Measurements from ENCODE around the gene GRHL3.

Gene GRHL3

DNA sequence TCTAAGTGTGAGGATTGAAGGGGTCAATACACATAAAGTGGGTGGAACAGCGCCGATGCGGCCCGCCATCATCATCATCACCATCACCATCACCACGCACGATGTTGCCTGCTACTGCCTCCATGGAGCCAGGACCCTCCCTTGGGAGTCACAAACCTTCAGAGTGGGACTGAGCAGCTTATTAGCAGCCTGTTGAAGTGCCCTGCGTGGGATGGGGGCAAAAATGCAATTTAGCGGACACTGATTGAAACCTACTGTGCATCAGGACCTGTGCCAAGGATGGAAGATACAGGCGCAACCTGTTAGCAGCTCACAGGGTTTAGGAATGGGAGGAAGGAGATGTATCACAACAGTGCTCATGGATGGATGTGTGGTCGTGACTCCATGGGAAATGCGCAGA is 67.8 kb downstream of the GRHL3 start:
- no peak overlapping the region for H3K9ac ChIP-seq (ENCODE audit: low read depth, low read length)
- H3K36me3 ChIP-seq (ENCODE audit: control insufficient read depth, insufficient read depth, low read length) = no peaks in the 10 kb centered on the region
- H3K4me1 ChIP-seq (ENCODE audit: control insufficient read depth, insufficient read depth, low read length) = peaks cover 6% of the 10 kb centered on the region; the same call in 1 of the 2 replicates
- no peaks in the 10 kb centered on the region for H3K9me3 ChIP-seq (ENCODE audit: control insufficient read depth, insufficient read depth, low read length)
- no peaks in the 10 kb centered on the region for H3K27me3 ChIP-seq (ENCODE audit: control insufficient read depth, insufficient read depth, low read length)
- no peak overlapping the region for H3K4me3 ChIP-seq (ENCODE audit: low read depth, low read length)
- H3K27ac ChIP-seq (ENCODE audit: low read depth, low read length) = no peak overlapping the region

DNA sequence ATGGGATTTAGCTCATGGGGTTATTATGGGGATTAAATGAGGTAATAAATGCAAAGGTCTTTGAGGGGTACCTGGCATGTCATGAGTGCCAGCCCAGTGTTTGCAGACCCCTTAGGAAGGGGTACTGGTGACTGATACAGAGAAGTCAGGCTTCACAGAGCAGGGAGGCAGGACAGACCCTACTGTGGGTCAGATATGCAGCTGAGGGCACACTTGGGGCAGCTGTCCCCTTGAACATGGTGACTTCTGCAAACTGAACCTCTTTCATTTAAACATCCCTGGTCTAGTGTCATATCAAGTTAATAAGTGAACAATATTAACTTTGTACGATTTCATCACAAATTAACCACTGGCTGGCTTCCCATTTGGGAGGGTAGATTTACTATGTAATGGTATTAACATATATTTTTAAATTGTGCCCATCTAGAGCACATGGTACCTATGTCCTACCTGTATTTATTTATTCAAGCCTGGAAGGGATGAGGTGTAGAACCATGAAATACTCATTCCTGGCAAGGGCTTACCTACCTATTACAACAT is 68.5 kb downstream of the GRHL3 start:
- no peaks in the 10 kb centered on the region for H3K27me3 ChIP-seq (ENCODE audit: control insufficient read depth, insufficient read depth, low read length)
- peaks cover 12% of the 10 kb centered on the region for H3K4me1 ChIP-seq (ENCODE audit: control insufficient read depth, insufficient read depth, low read length)
- no peak overlapping the region for H3K9ac ChIP-seq (ENCODE audit: low read depth, low read length)

DNA sequence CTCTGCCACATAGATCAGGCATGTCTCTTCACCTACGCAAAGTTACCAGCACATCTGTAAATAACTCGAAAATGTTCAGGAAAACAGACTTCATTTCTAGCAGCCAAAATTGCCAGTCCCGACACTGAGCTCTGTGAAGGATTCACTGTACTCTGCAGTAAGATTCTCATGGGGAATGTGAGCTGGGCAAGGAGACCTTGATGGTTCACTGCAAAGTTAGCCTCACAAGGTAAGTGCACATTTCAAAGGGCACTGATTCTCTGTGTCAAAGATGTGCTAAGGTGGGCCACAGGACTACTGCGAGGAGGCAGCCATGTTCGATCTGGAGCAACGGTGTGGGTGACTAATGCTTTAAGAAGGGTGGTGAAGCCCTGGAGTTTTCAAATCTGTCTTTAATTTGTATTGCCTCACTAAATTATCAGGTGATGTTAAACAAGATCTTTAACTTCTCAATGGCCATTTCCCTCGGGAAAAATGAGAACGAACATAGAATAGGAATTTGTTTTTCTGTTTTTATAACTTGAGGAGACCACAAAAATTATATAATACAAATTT is 69.3 kb downstream of the GRHL3 start:
- Histone ChIP-seq H3K27ac (ENCODE audit: low read depth, low read length) (no peak overlapping the region), H3K27me3 (ENCODE audit: control insufficient read depth, insufficient read depth, low read length) (no peaks in the 10 kb centered on the region), H3K9me3 (ENCODE audit: control insufficient read depth, insufficient read depth, low read length) (no peaks in the 10 kb centered on the region), H3K9ac (ENCODE audit: low read depth, low read length) (no peak overlapping the region), H3K4me1 (ENCODE audit: control insufficient read depth, insufficient read depth, low read length) (peaks cover 15% of the 10 kb centered on the region), H3K4me3 (ENCODE audit: low read depth, low read length) (no peak overlapping the region), H3K36me3 (ENCODE audit: control insufficient read depth, insufficient read depth, low read length) (no peaks in the 10 kb centered on the region)

More for the DNA sequence above, 68.5 kb downstream of the GRHL3 start:
- Histone ChIP-seq H3K27ac (ENCODE audit: low read depth, low read length) (no peak overlapping the region), H3K36me3 (ENCODE audit: control insufficient read depth, insufficient read depth, low read length) (no peaks in the 10 kb centered on the region), H3K4me3 (ENCODE audit: low read depth, low read length) (no peak overlapping the region), H3K9me3 (ENCODE audit: control insufficient read depth, insufficient read depth, low read length) (no peaks in the 10 kb centered on the region)

GRCh38 chr1:24389231-24389678 is 70.1 kb downstream of the GRHL3 start:
- Histone ChIP-seq H3K4me1 (ENCODE audit: control insufficient read depth, insufficient read depth, low read length) (peaks cover 23% of the 10 kb centered on the region), H3K9me3 (ENCODE audit: control insufficient read depth, insufficient read depth, low read length) (no peaks in the 10 kb centered on the region), H3K9ac (ENCODE audit: low read depth, low read length) (no peak overlapping the region), H3K27ac (ENCODE audit: low read depth, low read length) (no peak overlapping the region), H3K4me3 (ENCODE audit: low read depth, low read length) (no peak overlapping the region), H3K36me3 (ENCODE audit: control insufficient read depth, insufficient read depth, low read length) (no peaks in the 10 kb centered on the region), H3K27me3 (ENCODE audit: control insufficient read depth, insufficient read depth, low read length) (no peaks in the 10 kb centered on the region)

DNA sequence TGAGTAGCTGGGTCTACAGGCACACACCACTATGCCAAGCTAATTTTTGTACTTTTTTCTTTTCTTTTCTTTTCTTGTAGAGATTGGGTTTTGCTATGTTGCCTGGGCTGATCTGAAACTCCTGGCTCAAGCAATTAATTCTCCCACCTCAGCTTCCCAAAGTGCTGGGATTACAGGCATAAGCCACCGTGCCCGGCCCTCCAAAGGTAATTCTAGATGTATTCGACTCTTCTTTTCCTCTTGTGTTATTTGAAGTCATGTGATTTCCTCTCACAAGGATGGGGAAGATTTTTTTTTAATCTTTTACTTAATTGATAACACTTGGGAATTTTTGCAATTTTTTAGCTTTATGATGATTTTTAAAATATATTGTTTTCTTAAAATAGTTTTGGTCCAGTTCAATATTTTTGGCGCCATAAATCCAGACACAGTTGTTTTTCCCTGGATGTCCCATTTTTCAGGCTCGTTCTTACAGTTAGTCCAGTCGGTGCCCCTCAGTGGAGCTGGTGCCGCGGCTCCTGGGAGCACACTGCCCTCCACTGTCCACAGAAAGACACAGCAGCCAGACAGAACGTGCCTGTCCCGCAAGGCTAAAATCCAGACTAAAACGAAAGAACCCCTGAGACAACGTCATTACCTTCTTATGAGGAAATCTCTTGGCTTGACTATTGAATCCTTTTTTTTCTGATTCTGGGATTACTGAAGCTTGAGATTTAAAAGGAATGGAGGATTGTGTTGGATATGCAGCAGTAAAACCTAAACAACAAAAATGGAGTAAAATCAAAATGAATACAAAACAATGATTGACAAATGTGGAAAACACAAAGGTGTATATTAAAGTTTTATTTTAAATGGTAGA is 72.0 kb downstream of the GRHL3 start:
- Histone ChIP-seq H3K9ac (ENCODE audit: low read depth, low read length) (no peak overlapping the region), H3K4me3 (ENCODE audit: low read depth, low read length) (no peak overlapping the region), H3K27me3 (ENCODE audit: control insufficient read depth, insufficient read depth, low read length) (no peaks in the 10 kb centered on the region), H3K27ac (ENCODE audit: low read depth, low read length) (no peak overlapping the region), H3K36me3 (ENCODE audit: control insufficient read depth, insufficient read depth, low read length) (no peaks in the 10 kb centered on the region), H3K4me1 (ENCODE audit: control insufficient read depth, insufficient read depth, low read length) (peaks cover 24% of the 10 kb centered on the region), H3K9me3 (ENCODE audit: control insufficient read depth, insufficient read depth, low read length) (no peaks in the 10 kb centered on the region)

GRCh38 chr1:24391882-24392603 is 72.9 kb downstream of the GRHL3 start:
- Histone ChIP-seq H3K27me3 (ENCODE audit: control insufficient read depth, insufficient read depth, low read length) (no peaks in the 10 kb centered on the region), H3K27ac (ENCODE audit: low read depth, low read length) (peak overlapping the region; percentile 36), H3K4me3 (ENCODE audit: low read depth, low read length) (no peak overlapping the region), H3K4me1 (ENCODE audit: control insufficient read depth, insufficient read depth, low read length) (peaks cover 24% of the 10 kb centered on the region), H3K9me3 (ENCODE audit: control insufficient read depth, insufficient read depth, low read length) (no peaks in the 10 kb centered on the region), H3K36me3 (ENCODE audit: control insufficient read depth, insufficient read depth, low read length) (no peaks in the 10 kb centered on the region), H3K9ac (ENCODE audit: low read depth, low read length) (no peak overlapping the region)

DNA sequence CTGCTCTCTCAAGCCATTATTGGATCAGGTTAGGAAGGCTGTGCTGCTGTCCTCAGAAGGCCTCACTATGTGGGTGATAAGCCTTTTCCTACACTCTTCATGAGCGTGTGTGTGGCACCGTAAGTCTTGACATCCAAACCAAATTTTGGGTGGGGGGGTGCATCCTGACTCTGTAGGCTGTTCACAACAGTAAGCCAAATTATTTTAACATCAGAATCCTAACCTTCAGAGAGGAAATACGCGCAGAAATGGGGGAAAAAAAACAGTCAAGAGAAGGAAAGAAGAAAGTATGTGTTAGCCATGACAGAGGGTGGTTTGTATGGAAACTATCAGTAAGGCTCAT is 73.4 kb downstream of the GRHL3 start:
- Histone ChIP-seq H3K4me3 (ENCODE audit: low read depth, low read length) (no peak overlapping the region), H3K9me3 (ENCODE audit: control insufficient read depth, insufficient read depth, low read length) (no peaks in the 10 kb centered on the region), H3K36me3 (ENCODE audit: control insufficient read depth, insufficient read depth, low read length) (no peaks in the 10 kb centered on the region), H3K4me1 (ENCODE audit: control insufficient read depth, insufficient read depth, low read length) (peaks cover 24% of the 10 kb centered on the region), H3K27ac (ENCODE audit: low read depth, low read length) (peak overlapping the region; percentile 36), H3K27me3 (ENCODE audit: control insufficient read depth, insufficient read depth, low read length) (no peaks in the 10 kb centered on the region), H3K9ac (ENCODE audit: low read depth, low read length) (no peak overlapping the region)

DNA sequence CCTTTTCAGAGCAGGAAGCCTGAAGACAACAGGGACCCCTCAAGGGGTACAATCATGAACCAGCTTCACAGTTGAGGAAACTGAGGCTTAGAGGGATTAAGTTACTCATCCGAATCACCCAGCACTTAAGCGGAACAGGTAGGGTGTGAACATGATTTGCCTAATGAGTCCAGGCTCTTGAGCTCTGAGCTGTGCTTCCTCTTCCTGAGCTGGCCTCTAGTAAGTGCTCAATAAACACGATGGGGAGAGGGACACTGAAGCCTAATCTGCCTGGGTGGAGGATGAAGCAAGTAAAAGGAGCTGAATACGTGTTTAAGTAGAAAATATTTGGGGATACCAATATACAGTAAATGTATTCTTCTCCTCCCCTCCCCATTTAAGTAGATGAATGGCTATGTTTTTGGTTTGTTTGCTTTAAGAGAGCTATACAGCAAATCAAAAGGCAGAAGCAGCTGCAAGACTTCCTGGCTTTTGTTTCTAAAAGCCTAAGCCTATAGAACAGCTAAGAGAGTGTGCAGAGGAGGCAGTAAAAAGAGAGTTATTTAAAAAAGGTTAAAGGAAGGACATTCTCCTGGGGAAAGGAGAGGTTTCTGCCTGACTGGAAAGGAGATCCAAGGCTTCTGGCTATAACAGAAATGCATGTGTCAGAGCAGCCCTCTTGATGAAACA is 74.0 kb downstream of the GRHL3 start:
- H3K4me3 ChIP-seq (ENCODE audit: low read depth, low read length) = no peak overlapping the region
- no peak overlapping the region for H3K9ac ChIP-seq (ENCODE audit: low read depth, low read length)
- no peaks in the 10 kb centered on the region for H3K9me3 ChIP-seq (ENCODE audit: control insufficient read depth, insufficient read depth, low read length)
- H3K4me1 ChIP-seq (ENCODE audit: control insufficient read depth, insufficient read depth, low read length) = peaks cover 24% of the 10 kb centered on the region
- H3K27me3 ChIP-seq (ENCODE audit: control insufficient read depth, insufficient read depth, low read length) = no peaks in the 10 kb centered on the region
- no peaks in the 10 kb centered on the region for H3K36me3 ChIP-seq (ENCODE audit: control insufficient read depth, insufficient read depth, low read length)
- no peak overlapping the region for H3K27ac ChIP-seq (ENCODE audit: low read depth, low read length)

DNA sequence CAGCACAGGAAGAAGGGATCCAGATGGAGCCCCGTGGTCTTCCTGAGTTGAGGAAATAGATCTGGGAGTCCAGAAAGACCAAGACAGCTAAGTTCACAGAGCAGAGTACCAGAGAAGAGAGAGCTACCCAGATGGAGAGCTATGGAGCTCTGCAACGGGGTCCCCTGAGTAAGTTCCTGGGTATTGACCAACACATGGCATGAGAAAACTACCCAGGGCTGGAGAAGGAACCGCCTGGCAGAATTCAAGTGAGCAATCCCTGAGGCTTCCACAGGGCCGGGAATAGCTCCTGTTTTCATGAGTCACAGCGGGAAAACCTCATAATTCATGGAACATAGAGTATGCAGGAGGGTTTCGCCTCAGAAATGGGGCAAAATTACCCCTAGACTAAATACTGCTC is 74.7 kb downstream of the GRHL3 start:
- no peak overlapping the region for H3K9ac ChIP-seq (ENCODE audit: low read depth, low read length)
- peaks cover 24% of the 10 kb centered on the region for H3K4me1 ChIP-seq (ENCODE audit: control insufficient read depth, insufficient read depth, low read length)
- no peaks in the 10 kb centered on the region for H3K9me3 ChIP-seq (ENCODE audit: control insufficient read depth, insufficient read depth, low read length)
- no peak overlapping the region for H3K27ac ChIP-seq (ENCODE audit: low read depth, low read length)
- H3K27me3 ChIP-seq (ENCODE audit: control insufficient read depth, insufficient read depth, low read length) = no peaks in the 10 kb centered on the region
- no peak overlapping the region for H3K4me3 ChIP-seq (ENCODE audit: low read depth, low read length)
- H3K36me3 ChIP-seq (ENCODE audit: control insufficient read depth, insufficient read depth, low read length) = no peaks in the 10 kb centered on the region

DNA sequence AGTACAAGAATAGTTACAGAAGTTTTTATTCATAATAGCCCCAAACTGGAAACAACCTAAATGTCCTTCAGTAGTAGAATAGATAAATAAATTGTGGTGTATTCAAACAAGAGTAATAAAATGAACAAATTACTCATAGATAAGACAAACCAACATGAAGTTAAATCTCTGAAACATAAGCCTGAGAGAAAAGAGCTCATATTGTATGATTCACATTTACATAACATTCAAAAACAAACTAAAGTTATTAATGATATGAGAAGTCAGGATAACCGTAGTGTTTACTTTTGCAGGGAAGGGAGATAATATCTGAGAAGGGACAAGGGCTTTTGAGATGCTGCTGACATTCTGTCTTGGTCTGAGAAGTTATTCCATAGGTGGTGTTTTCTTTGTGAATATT is 80.9 kb downstream of the GRHL3 start:
- no peak overlapping the region for H3K4me3 ChIP-seq (ENCODE audit: low read depth, low read length)
- no peak overlapping the region for H3K9ac ChIP-seq (ENCODE audit: low read depth, low read length)
- peaks cover 17% of the 10 kb centered on the region for H3K36me3 ChIP-seq (ENCODE audit: control insufficient read depth, insufficient read depth, low read length)
- H3K4me1 ChIP-seq (ENCODE audit: control insufficient read depth, insufficient read depth, low read length) = no peaks in the 10 kb centered on the region
- H3K9me3 ChIP-seq (ENCODE audit: control insufficient read depth, insufficient read depth, low read length) = no peaks in the 10 kb centered on the region
- no peak overlapping the region for H3K27ac ChIP-seq (ENCODE audit: low read depth, low read length)
- no peaks in the 10 kb centered on the region for H3K27me3 ChIP-seq (ENCODE audit: control insufficient read depth, insufficient read depth, low read length)

All from HUES48 (cell line).